HG02885 (cell line): ENCODE measurements around the gene JUND.

Experiments used
- ATAC-seq: cut with Tn5 transposase; IDR thresholded peaks from one replicate; pipeline ENCODE4 v1.9.1; 2021; ENCODE audit warnings: mild to moderate bottlenecking; ENCODE audit not compliant: unreplicated experiment, poor library complexity

The JUND gene

DNA sequence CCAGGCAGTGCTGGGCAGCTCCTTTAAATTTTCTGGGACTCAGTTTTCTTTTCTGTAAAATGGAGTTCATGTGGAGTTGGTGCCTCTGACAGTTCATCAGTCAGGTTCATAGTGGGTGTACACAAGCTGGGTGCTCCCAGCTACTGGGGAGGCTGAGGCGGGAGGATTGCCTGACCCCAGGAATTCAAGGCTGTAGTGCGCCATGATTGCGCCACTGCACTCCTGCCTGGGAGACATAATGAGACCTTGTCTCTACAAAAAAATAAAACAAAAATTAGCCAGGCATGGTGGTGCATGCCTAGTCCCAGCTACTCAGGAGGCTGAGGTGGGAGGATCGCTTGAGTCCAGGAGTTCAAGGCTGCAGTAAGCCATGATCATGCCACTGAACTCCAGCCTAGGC is 28.3 kb downstream of the JUND start:
- no peak for ATAC-seq

DNA sequence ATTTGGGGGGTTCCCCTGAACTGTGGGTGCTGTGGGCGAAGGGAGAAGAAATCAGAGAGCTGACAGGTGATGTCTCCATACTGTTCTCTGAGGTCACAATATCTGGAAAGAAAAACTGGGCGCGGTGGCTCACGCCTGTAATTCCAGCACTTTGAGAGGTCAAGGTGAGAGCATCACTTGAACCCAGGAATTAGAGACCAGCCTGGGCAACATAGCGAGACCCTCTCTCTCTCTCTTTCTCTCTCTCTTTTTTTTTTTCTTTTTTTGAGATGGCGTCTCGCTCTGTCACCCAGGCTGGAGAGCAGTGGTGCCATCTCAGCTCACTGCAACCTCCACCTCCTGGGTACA is 29.1 kb downstream of the JUND start:
- ATAC-seq: no peak

DNA sequence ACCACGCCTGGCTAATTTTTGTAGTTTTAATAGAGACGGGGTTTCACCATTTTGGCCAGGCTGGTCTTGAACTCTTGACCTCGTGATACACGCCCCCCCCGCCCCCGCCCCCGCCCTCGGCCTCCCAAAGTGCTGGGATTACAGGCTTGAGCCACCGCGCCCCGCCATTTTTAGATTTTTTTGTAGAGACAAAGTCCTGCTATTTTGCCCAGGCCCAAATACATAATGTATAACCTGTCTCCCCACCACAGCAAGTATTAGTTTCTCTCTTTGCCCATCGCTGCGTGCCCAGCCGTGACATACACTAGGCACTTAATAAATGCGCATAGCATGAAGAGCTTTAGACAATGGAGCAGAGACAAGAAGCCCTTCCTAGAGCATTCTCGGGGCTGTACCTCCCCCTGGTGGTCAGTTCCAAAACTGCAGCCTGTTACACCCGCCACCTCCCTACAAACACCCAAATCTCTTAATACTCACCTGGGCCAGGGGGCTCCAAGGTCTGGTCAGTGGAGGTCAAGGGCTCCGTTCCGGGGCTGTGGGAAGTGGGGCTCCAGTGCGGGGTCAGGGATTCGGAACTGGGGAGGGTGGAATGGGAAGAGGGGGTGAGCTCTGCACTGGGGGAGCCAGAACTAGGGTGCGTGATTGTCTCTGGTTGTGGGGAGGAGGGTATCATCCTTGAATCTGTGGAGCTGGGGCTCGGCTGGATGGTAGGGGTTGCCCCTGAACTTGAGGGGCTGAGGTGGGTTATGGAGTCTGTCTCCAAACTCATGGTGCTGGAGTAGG is 29.6 kb downstream of the JUND start:
- ATAC-seq: no peak

DNA sequence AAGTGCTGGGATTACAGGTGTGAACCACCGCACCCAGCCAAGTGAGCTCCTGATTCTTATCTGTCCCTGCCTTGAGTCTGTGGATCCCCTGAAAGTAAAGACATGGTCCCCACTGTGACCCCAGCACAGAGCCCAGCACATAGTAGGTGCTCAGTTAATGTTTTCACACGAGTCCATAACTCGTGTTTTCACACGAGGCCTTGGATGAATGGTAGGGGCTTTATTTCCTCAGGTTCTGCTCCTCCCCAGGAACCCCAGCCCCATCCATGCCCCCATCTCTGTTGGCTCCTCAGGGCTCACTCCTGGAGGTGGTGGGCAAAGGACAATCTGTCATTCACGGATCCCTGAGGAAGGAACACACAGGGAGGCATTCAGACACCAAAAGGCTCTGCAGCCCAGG is 31.6 kb downstream of the JUND start:
- no peak for ATAC-seq

DNA sequence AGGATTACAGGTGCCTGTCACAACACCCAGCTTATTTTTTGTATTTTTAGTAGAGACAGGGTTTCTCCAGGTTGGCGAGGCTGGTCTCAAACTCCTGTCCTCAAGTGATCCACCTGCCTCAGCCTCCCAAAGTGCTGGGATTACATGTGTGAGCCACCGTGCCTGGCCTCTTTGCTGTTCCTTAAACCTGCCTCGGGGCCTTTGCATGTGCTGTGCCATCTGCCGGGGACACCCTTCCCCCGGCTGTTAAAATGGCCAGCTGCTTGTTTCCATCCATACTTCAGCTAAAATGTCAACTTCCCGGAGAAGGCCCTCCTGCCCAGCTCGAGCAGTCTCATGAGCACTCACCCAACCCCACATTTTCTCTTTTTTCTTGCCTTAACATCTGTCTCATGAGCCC is 36.1 kb downstream of the JUND start:
- ATAC-seq: no peak

DNA sequence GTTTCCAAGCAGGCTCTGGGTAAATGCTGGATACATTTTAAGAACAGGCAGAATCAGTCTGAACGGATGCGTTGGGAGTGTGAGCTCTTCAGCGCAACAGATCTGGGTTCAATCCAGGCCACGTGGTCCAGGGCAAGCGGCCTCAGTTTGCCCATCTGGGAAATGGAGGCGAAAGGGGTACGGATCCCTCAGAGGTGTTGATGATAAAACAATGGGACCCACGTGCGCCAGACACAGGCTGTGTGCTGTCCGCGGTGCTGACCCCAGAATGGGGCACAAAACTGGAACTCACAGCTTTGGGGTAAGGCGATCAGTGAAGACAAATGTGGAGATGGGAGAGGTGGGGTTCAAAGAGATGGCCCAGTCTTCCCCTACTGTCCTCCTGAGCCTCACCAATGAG is 42.1 kb downstream of the JUND start:
- ATAC-seq: no peak

DNA sequence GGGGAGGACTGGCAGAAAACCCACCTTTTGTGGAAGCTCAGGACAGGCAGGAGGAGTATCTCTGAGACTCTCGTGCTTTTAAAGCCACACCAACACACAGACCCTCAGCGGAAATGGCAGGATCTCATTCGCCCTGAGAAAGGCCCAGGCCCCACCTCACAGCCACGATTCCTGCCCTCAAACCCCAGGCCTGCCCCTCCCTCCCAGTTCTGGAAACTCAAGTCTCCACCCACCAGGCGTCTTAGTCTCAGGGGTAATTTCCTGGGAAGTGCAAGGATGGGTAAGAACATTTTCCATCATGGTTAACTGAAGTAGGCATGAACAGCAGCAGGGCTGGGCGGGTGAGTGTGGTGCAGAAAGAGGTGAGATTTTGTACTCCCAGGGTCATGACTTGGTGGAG is 47.2 kb downstream of the JUND start:
- ATAC-seq: no peak

DNA sequence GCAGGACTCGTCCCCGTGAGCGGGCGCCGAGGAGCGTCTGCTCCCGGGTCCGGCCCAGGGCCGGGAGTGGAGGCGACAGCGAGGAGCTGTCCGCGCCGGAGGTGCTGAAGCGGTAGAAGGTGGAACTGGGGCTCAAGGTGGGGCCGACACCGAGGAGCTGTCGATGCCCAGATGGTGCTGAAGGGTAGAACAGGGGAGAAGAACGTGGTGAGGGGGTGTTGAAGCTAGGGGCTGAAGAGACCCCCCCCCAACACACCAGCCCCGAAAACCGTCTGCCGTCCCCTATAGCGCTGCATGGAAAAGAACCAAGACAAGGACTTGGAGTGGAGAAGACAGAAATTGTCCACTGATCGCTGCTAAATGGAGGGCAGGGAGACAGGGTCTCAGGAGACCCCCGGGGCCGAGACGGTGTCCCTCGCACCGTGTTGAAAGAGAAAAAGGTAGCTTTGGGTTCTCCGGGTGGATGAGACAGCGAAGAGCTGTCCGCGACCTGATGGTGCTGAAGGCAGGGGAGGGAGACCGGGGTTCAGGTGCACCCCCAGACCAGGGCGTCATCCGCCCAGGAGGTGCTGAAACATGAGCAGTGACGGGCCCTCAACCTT is 48.1 kb downstream of the JUND start:
- ATAC-seq: no peak

DNA sequence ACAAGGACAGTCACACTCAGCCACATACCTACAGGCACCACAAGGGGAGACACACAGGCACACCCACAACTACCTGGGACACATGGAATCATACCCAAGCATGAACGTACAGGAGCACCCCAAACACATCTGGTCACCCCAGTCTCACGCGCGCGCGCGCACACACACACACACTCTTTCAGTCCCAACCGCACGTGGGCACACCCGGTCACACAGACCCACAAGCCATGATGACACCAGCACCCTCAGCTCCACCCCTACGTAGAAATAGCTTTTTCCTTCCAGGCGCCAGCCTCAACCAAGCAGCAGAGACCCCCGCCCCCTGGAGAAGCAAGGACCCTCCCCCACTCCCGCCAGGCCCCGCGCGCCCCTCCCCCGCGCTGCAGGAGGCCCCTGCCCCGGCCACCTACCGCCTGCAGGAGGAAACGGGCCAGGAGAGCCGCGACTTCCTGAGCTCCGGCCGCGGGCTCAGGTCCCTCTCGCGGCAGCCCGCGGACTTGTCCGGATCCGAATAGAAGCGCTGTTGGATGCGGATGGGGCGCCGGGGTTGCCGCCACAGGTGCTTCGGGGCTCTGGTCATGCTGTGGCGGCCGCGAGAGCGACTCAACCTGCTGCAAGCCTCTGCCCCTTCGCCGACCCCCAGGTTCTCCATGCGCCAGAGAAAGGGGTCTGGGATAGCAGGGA is 48.7 kb downstream of the JUND start:
- no peak for ATAC-seq

DNA sequence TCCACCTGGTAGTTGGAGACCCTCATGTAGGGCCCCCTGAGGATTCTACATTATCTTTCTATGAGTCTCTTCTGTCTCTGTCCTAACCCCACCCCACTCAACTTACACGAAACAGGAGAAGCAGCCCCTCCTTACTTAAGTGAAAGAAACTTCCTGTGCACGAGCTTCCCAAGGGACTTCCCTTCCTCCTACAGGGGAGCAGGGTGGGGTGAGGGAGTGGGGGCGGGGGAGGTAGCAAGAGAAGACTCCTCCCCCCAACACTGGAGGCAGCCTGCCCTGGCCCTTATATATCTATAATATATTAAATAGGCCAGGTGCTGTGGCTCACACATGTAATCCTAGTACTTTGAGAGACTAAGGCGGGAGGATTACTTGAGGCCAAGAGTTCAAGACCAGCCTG is 49.6 kb downstream of the JUND start:
- ATAC-seq: no peak

DNA sequence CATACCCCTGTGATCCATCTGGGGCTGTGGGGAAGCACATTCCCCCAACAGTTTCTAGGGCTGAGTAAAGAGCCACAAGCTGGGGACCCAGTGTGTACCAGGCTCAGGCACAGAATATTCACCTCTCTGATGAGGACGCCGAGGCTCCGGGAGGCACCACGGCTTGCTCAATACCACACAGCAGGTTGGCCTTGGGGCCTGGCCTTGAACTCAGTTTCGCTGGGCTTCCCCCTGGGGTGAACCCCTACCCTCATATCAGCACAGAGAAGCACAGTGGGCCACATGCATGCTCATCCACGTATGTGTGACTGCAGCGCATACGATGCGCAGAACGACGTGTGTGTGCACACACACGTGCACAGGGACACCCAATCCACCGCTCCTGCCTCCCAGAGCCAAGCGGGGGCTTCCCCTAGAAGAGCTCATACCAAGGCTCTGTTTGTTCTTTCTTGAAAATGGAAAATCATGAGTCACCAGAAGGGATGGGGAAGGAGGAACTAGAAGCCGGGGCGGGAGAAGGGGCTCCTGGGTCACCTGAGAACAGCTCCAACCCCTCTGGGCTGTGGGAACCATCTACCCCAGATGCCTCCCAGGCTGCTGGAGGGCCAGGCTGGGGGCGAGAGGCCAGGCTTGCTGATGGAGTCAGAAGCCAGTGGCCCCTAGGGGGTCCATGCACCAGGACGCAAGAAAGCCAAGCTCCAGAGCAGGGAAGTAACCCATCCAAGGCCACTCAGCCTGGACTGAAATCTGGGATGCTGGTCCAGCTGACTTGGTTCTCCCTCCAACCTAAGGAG is 50.3 kb downstream of the JUND start:
- ATAC-seq: no peak

DNA sequence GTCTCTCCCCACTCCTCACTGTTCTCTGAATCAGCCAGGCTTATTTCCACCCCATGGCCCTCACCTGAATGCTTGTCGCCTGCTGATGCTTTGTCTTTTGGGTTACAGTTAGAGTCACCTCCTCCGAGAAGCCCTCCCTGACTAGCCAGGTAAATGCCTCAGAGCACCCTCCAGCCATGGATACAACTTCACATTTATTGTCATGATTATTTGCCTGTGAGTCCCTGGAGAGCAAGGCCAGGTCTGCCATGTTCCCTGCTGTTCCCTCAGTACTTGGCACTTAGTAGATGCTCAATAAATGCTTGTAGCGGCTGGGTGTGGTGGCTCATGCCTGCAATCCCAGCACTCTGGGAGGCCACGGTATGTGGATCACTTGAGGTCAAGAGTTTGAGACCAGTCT is 51.5 kb downstream of the JUND start:
- no peak for ATAC-seq
